Loucy (cell line): Measurements from ENCODE around the gene XRN2.

ENCODE experiments used
- EZH2phosphoT487 ChIP-seq: fragments of 200-600 bp; IDR thresholded peaks from 2 replicates; pipeline ENCODE4 v1.6.1; 2018; ENCODE audit warnings: antibody characterized with exemption, mild to moderate bottlenecking, moderate library complexity, borderline replicate concordance
- TF ChIP-seq, protein P1 (sequence below): fragments of 200-600 bp; sonication (generic); conservative IDR thresholded peaks from 2 replicates; pipeline ENCODE4 v1.5.1; 2014; ENCODE audit warnings: mild to moderate bottlenecking, antibody characterized with exemption, low read length

DNA sequence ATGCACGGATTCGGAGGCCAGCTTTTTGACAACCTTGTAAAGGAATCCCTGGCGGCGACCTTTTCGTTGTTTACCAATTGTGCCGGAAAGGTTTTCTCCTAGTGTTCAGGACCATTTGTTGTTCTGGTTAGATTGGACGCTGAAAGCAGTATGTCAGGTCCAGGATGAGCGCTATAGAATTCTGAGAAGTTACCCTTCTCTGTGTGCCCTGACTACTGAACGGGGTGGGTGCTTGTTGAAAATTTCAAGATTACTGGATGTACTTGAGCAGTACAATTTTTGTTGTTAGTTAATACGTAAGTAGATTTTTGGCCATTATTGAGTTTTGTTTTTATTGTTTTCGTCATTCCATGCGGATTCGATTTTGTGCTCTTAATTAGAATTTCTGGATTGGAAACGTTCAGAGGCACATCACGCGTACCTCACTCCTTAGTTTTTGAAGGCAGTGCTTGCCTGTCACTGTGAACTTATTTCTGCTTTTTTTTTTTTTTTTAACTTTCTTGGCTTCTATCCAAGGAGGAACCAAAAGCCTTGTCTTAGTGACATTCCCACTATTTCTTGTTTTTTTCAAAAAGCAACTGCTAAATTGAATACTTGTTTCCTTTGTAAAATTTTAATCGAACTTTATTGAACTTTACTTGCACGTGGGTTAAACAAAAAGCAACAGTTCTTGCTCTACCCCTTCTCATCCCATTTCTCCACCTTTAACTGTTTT is 898 bp downstream of the XRN2 start:
- TF ChIP-seq, protein P1, sequence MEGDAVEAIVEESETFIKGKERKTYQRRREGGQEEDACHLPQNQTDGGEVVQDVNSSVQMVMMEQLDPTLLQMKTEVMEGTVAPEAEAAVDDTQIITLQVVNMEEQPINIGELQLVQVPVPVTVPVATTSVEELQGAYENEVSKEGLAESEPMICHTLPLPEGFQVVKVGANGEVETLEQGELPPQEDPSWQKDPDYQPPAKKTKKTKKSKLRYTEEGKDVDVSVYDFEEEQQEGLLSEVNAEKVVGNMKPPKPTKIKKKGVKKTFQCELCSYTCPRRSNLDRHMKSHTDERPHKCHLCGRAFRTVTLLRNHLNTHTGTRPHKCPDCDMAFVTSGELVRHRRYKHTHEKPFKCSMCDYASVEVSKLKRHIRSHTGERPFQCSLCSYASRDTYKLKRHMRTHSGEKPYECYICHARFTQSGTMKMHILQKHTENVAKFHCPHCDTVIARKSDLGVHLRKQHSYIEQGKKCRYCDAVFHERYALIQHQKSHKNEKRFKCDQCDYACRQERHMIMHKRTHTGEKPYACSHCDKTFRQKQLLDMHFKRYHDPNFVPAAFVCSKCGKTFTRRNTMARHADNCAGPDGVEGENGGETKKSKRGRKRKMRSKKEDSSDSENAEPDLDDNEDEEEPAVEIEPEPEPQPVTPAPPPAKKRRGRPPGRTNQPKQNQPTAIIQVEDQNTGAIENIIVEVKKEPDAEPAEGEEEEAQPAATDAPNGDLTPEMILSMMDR = no peak
- TF ChIP-seq EZH2phosphoT487 = no peak
